IMR-90 (cell line): ENCODE measurements around the gene ASTL. TPM values are rescaled to one million over a fixed set of nuclear protein-coding genes. Genes with fewer than 3 reads are reported as not detected.

Experiments used
- ATAC-seq: fragments of 200-7000 bp; cut with Tn5 transposase; 2 replicates; pipeline ENCODE4 v1.9.1; 2020; ENCODE audit warnings: low read depth, mild to moderate bottlenecking, moderate library complexity
- BruUV-seq: library from RNA; stranded (reverse); fragments of 400-500 nt; replicated peaks from 2 replicates; lab custom pipeline; 2021; lab: Mats Ljungman, UMichigan
- CTCF ChIA-PET: fragments of 300-600 bp; formaldehyde crosslinking; extraction: SDS; loops from one replicate; lab custom pipeline; 2021; ENCODE audit warnings: antibody characterized with exemption; lab: Yijun Ruan, JAX
- POLR2A ChIA-PET: fragments of 300-600 bp; sonication (Branson Sonifier 250); formaldehyde crosslinking; loops from one replicate; lab custom pipeline; 2022; ENCODE audit warnings: antibody characterized with exemption; ENCODE audit not compliant: unreplicated experiment; lab: Charles Lee
- DNase-seq: peaks from one replicate; pipeline ENCODE4 v3.0.0; 2013
- H2AFZ ChIP-seq: replicated peaks from 2 replicates; pipeline ENCODE3; 2013; ENCODE audit warnings: low read length, mild to moderate bottlenecking; ENCODE audit not compliant: poor library complexity
- H2AK5ac ChIP-seq: 2 replicates; pipeline ENCODE4 v1.6.1; 2013; ENCODE audit warnings: low read depth, low read length, inconsistent platforms
- H2AK9ac ChIP-seq: replicated peaks from 2 replicates; pipeline ENCODE3; 2013; ENCODE audit warnings: mild to moderate bottlenecking, low read depth, low read length, moderate library complexity; ENCODE audit not compliant: poor library complexity
- H2BK120ac ChIP-seq: 2 replicates; pipeline ENCODE4 v1.6.1; 2013; ENCODE audit warnings: low read depth, low read length, inconsistent platforms
- H2BK15ac ChIP-seq: 3 replicates; pipeline ENCODE4 v1.6.1; 2013; ENCODE audit warnings: low read depth, low read length, inconsistent platforms
- H2BK20ac ChIP-seq: 2 replicates; pipeline ENCODE4 v1.6.1; 2013; ENCODE audit warnings: low read depth, mild to moderate bottlenecking, inconsistent platforms, low read length, moderate library complexity
- H2BK5ac ChIP-seq: 2 replicates; pipeline ENCODE4 v1.6.1; 2013; ENCODE audit warnings: mild to moderate bottlenecking, low read depth, low read length, inconsistent platforms; ENCODE audit not compliant: poor library complexity, severe bottlenecking
- H3K14ac ChIP-seq: replicated peaks from 2 replicates; pipeline ENCODE4 v1.6.1; 2013; ENCODE audit warnings: low read depth, low read length, inconsistent platforms
- H3K18ac ChIP-seq: 2 replicates; pipeline ENCODE4 v1.6.1; 2013; ENCODE audit warnings: low read depth, low read length, control low read depth
- H3K23ac ChIP-seq: 2 replicates; pipeline ENCODE4 v1.6.1; 2013; ENCODE audit warnings: low read depth, low read length, inconsistent platforms
- H3K27ac ChIP-seq: 2 replicates; pipeline ENCODE4 v1.5.1; 2013; ENCODE audit warnings: mild to moderate bottlenecking, control low read depth, low read length; ENCODE audit not compliant: insufficient read depth
- H3K27me3 ChIP-seq: 2 replicates; pipeline ENCODE4 v1.6.1; 2013; ENCODE audit warnings: low read length; ENCODE audit not compliant: control insufficient read depth, insufficient read depth
- H3K36me3 ChIP-seq: 2 replicates; pipeline ENCODE4 v1.6.1; 2013; ENCODE audit warnings: low read length, mixed read lengths; ENCODE audit not compliant: control insufficient read depth, insufficient read depth
- H3K4ac ChIP-seq: 2 replicates; pipeline ENCODE4 v1.6.1; 2013; ENCODE audit warnings: low read depth, low read length, inconsistent platforms
- H3K4me1 ChIP-seq: 2 replicates; pipeline ENCODE4 v1.6.1; 2013; ENCODE audit warnings: low read length, mixed read lengths; ENCODE audit not compliant: control insufficient read depth, insufficient read depth
- H3K4me2 ChIP-seq: 2 replicates; pipeline ENCODE4 v1.6.1; 2013; ENCODE audit warnings: low read depth, mild to moderate bottlenecking, control low read depth, low read length, moderate library complexity
- H3K4me3 ChIP-seq: 2 replicates; pipeline ENCODE4 v1.5.1; 2013; ENCODE audit warnings: low read depth, mild to moderate bottlenecking, control low read depth, low read length, moderate library complexity; ENCODE audit not compliant: insufficient read depth
- H3K56ac ChIP-seq: 2 replicates; pipeline ENCODE4 v1.6.1; 2013; ENCODE audit warnings: low read length, inconsistent platforms; ENCODE audit not compliant: insufficient read depth; ENCODE audit errors: extremely low read depth
- H3K79me1 ChIP-seq, 2 experiments: 2 replicates each; pipeline ENCODE4 v1.6.1; 2013; ENCODE audit warnings: low read length in 2 of 2, inconsistent platforms in 1 of 2, low read depth in 1 of 2
- H3K9ac ChIP-seq: 2 replicates; pipeline ENCODE4 v1.6.1; 2013; ENCODE audit warnings: low read depth, low read length, control low read depth
- H3K9me1 ChIP-seq: 2 replicates; pipeline ENCODE4 v1.6.1; 2013; ENCODE audit warnings: low read length, inconsistent platforms; ENCODE audit not compliant: insufficient read depth
- H3K9me3 ChIP-seq: 2 replicates; pipeline ENCODE4 v1.6.1; 2013; ENCODE audit warnings: low read length; ENCODE audit not compliant: control insufficient read depth, insufficient read depth
- H4K20me1 ChIP-seq: 2 replicates; pipeline ENCODE4 v1.6.1; 2013; ENCODE audit warnings: low read length, inconsistent platforms; ENCODE audit not compliant: insufficient read depth
- H4K5ac ChIP-seq: 2 replicates; pipeline ENCODE4 v1.6.1; 2013; ENCODE audit warnings: mild to moderate bottlenecking, low read depth, low read length, control low read depth
- H4K8ac ChIP-seq, 2 experiments: 2 replicates each; pipeline ENCODE4 v1.6.1; 2013; ENCODE audit warnings: low read depth in 2 of 2, low read length in 2 of 2, control low read depth in 1 of 2, inconsistent platforms in 1 of 2
- H4K91ac ChIP-seq: 2 replicates; pipeline ENCODE4 v1.6.1; 2013; ENCODE audit warnings: low read depth, low read length, inconsistent platforms; ENCODE audit not compliant: insufficient read depth
- BHLHE40 ChIP-seq: fragments of 150-350 bp; IDR thresholded peaks from 2 replicates; pipeline ENCODE4 v1.6.1; 2016; ENCODE audit warnings: mild to moderate bottlenecking, low read depth, low read length
- CEBPB ChIP-seq: IDR thresholded peaks from 2 replicates; pipeline ENCODE4 v1.6.1; 2012; ENCODE audit warnings: low read depth, low read length, improper control_type of control experiment
- FOS ChIP-seq: fragments of 150-350 bp; IDR thresholded peaks from 2 replicates; pipeline ENCODE4 v1.6.1; 2016; ENCODE audit warnings: low read depth, low read length
- MAZ ChIP-seq: IDR thresholded peaks from 2 replicates; pipeline ENCODE4 v1.6.1; 2012; ENCODE audit warnings: low read depth, mild to moderate bottlenecking, low read length, improper control_type of control experiment, moderate library complexity, borderline replicate concordance
- MXI1 ChIP-seq: IDR thresholded peaks from 2 replicates; pipeline ENCODE4 v1.6.1; 2012; ENCODE audit warnings: low read depth, mild to moderate bottlenecking, low read length, moderate library complexity, borderline replicate concordance
- NFE2L2 ChIP-seq: fragments of 150-350 bp; IDR thresholded peaks from 2 replicates; pipeline ENCODE4 v1.6.1; 2016; ENCODE audit warnings: low read depth, mild to moderate bottlenecking, low read length
- POLR2A ChIP-seq: IDR thresholded peaks from 2 replicates; pipeline ENCODE4 v1.6.1; 2012; ENCODE audit warnings: mild to moderate bottlenecking, low read depth, low read length
- RAD21 ChIP-seq: IDR thresholded peaks from 2 replicates; pipeline ENCODE4 v1.6.1; 2012; ENCODE audit warnings: low read length, improper control_type of control experiment
- RCOR1 ChIP-seq: IDR thresholded peaks from 2 replicates; pipeline ENCODE4 v1.6.1; 2012; ENCODE audit warnings: mild to moderate bottlenecking, low read length, improper control_type of control experiment; ENCODE audit not compliant: insufficient replicate concordance
- SMC3 ChIP-seq: fragments of 150-350 bp; IDR thresholded peaks from 2 replicates; pipeline ENCODE4 v1.6.1; 2016; ENCODE audit warnings: low read depth, mild to moderate bottlenecking, antibody characterized with exemption, low read length, moderate library complexity
- WGBS, 2 experiments: methylation state at CpG; one replicate each; pipeline versions ENCODE4 v1.1.5 to v1.1.7; 2013; ENCODE audit warnings: missing lambda C conversion rate in 2 of 2; ENCODE audit not compliant: insufficient read length in 1 of 2; ENCODE audit errors: extremely low coverage in 2 of 2; 5-methylcytosine and 5-hydroxymethylcytosine counted together
- dilution Hi-C: fragments of 300-500 bp; cut with HindIII; formaldehyde crosslinking; loops from one replicate; pipeline ENCODE4 v1.14.3; 2018; ENCODE audit warnings: low sequenced_read_pairs; ENCODE audit not compliant: unreplicated experiment
- in situ Hi-C: fragments of 300-500 bp; cut with MboI; formaldehyde crosslinking; loops from 3 replicates; pipeline ENCODE4 v1.14.3; 2019; ENCODE audit warnings: low sequenced_read_pairs, inconsistent platforms, mixed read lengths
- intact Hi-C: fragments of 100-400 bp; cut with micrococcal nuclease; formaldehyde crosslinking; loops from 2 replicates; pipeline ENCODE4 v1.10.0; 2022
- polyA plus RNA-seq, 3 experiments: library from polyadenylated mRNA; depleted of rRNA; stranded (reverse); fragments of >200 nt; gene quantifications; 2 replicates each; pipeline ENCODE4 v1.2.3, GENCODE V29; 2012; ENCODE audit warnings: low replicate concordance in 1 of 3
- total RNA-seq: library from RNA; depleted of rRNA; stranded (reverse); fragments of >200 nt; gene quantifications from 2 replicates; pipeline ENCODE4 v1.2.3, GENCODE V29; 2012
- TF ChIP-seq, protein P1 (sequence below): conservative IDR thresholded peaks from 2 replicates; pipeline ENCODE4 v1.5.1; 2012; ENCODE audit warnings: mild to moderate bottlenecking, low read depth, low read length, improper control_type of control experiment
- TF ChIP-seq, protein P2 (sequence below): fragments of 150-350 bp; IDR thresholded peaks from 2 replicates; pipeline ENCODE4 v1.6.1; 2017; ENCODE audit warnings: mild to moderate bottlenecking, antibody characterized with exemption, low read length, low read depth

ASTL gene
- total and polyA plus RNA-seq, 2 of the 4 experiments (the other 2 are of a cell fraction) = not detected

DNA sequence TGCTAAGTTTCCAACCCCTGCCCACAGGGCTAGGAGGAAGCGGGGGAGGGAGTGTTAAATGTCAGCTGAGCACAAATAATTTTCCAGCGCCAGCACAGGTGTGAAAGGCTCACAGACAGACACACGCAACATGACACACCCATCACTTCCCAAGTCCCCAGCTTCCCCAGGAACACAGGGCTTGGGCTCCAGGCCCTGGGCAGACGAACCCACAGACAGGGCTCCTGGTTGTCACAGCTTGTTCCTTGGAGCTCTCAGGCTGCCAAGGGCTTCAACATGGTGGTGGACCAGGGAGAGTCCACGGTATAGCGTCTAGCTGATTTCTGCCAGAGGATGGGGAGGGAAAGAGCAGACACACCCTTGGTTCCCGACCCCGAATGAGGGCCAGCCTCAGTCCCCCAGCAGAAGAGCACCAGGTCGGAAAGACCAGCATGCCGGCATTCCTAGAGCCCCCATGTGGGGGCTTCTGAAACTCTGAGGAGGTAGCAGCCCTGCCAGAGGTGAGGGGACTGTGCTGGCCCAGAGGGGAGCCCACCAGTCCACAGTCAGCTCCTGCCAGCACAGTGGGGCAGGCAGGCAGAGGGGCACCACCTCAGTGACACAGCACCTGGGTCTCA lies 5.0 kb upstream of the ASTL start:
- Histone ChIP-seq H3K9me3 (no peaks in the 10 kb centered on the region), H2BK15ac (no peak overlapping the region), H2AK5ac (no peak overlapping the region), H4K8ac (no peak overlapping the region), H3K56ac (no peak overlapping the region), H3K36me3 (no peaks in the 10 kb centered on the region), H2BK5ac (no peak overlapping the region), H3K79me1 (peaks cover 0 to 4% of the 10 kb centered on the region in 2 experiments; a peak in 1 of 4 replicates), H4K5ac (no peak overlapping the region), H3K4me2 (no peak overlapping the region), H2AK9ac (no peak overlapping the region), H3K4me3 (no peak overlapping the region), H3K4me1 (peaks cover 2% of the 10 kb centered on the region; the same call in 1 of the 2 replicates), H3K18ac (no peak overlapping the region), H3K14ac (no peak overlapping the region), H3K23ac (no peak overlapping the region), H2BK20ac (no peak overlapping the region), H3K27ac (no peak overlapping the region), H3K9ac (no peak overlapping the region), H3K4ac (no peak overlapping the region), H4K20me1 (no peaks in the 10 kb centered on the region; the same call in 1 of the 2 replicates), H3K9me1 (no peaks in the 10 kb centered on the region), H3K27me3 (no peaks in the 10 kb centered on the region), H4K91ac (no peak overlapping the region), H2BK120ac (no peak overlapping the region), H2AFZ (no peak overlapping the region)
- BruUV-seq = no TSS peak
- dilution Hi-C loops (no loop called here), in situ Hi-C loops (no loop called here), intact Hi-C loops (no loop called here)
- 89% methylated on average over 3 of the region's 10 CpGs; no CpG with 5 or more reads in 1 of the 2 experiments for WGBS, 2 experiments
- no peak for DNase-seq
- POLR2A ChIA-PET = no interaction called here
- ATAC-seq = no peak
- CTCF ChIA-PET = interaction anchor here (1.3 kb wide), 1 partner anchor 31 kb away, joined by 4 read pairs; no protein-coding TSS in a partner anchor
- TF ChIP-seq MXI1 (no peak), RAD21 (no peak), SMC3 (no peak), BHLHE40 (no peak), CEBPB (no peak), RCOR1 (no peak), NFE2L2 (no peak), POLR2A (no peak), FOS (no peak), MAZ (no peak)
- TF ChIP-seq, protein P1, sequence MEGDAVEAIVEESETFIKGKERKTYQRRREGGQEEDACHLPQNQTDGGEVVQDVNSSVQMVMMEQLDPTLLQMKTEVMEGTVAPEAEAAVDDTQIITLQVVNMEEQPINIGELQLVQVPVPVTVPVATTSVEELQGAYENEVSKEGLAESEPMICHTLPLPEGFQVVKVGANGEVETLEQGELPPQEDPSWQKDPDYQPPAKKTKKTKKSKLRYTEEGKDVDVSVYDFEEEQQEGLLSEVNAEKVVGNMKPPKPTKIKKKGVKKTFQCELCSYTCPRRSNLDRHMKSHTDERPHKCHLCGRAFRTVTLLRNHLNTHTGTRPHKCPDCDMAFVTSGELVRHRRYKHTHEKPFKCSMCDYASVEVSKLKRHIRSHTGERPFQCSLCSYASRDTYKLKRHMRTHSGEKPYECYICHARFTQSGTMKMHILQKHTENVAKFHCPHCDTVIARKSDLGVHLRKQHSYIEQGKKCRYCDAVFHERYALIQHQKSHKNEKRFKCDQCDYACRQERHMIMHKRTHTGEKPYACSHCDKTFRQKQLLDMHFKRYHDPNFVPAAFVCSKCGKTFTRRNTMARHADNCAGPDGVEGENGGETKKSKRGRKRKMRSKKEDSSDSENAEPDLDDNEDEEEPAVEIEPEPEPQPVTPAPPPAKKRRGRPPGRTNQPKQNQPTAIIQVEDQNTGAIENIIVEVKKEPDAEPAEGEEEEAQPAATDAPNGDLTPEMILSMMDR = no peak
- TF ChIP-seq, protein P2, sequence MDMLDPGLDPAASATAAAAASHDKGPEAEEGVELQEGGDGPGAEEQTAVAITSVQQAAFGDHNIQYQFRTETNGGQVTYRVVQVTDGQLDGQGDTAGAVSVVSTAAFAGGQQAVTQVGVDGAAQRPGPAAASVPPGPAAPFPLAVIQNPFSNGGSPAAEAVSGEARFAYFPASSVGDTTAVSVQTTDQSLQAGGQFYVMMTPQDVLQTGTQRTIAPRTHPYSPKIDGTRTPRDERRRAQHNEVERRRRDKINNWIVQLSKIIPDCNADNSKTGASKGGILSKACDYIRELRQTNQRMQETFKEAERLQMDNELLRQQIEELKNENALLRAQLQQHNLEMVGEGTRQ = no peak
